IPS DF 4.7 (cell line): ENCODE measurements around the gene MAB21L3.

ENCODE experiments used
- DNase-seq: peaks from one replicate; pipeline ENCODE4 v3.0.0-alpha.2; 2013; ENCODE audit warnings: low spot score; ENCODE audit errors: extremely low read depth

The MAB21L3 gene

DNA sequence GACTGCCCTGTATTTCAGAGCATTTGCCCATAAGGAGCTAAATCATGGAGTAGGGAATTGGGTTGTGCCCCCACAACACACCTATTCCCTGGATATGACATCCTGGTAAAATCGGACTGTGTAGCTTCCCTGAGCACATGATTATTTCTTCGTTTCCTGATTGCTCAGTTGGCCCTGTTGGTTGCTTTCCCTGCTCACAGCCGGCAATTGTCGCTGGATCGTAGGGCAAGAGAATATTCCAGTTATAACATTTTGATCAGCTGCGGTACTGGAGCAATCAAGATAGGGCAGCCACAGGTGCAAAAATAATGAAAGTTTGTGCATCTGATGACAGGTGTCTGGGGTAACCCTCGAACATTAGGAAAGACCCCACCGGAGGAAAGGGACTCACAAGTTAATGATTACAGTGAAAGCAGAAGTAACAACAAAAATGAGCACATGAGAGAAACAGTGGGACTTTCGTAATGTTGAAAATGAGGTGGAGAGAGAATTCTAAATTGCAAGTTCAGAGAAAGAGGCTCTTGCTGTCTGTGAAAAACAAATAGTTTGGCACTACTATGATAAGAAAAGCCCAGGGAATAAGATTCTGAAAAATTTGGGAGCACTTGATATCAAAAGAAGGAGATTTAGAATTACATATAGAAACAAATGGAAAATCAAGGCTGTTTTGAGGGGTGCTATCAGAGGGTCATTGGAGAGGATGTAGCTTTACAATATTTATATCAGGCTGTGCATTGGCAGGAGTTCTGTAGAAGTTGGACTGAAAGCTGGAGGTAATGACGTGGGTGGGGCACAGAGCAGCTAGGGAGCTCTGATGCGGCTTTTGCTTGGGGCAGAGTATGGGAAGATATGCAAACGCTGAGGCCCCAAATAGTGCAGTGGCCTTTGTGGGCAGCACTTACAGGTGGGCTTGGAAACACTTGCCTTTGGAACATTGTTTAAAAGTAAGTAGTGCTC lies at the start of gene MAB21L3:
Gene MAB21L3 (plus strand): TSS at position 833 of the 957 bp plus-strand sequence. CDS start 1,217 bp downstream, outside the sequence.
- DNase-seq, result no peak

DNA sequence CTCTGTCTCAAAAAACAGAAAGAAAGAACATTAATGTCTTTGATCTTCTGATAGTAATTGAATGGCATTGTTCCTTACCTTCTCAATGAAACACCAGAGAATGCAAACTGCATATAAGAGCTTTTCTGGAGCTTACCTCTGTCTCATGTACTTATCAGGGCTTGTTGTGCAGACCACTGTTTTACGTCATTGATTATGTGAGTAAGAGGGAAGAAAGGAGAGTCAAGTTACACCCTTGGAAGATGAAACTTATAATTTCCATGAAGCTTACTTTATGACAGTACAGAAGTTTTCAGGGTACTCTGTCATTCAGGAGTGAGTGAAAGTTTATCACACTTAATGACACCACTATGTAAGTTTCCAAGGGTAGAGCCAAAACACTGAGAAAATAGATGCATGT lies 49.0 kb upstream of the MAB21L3 start:
- DNase-seq, result no peak

DNA sequence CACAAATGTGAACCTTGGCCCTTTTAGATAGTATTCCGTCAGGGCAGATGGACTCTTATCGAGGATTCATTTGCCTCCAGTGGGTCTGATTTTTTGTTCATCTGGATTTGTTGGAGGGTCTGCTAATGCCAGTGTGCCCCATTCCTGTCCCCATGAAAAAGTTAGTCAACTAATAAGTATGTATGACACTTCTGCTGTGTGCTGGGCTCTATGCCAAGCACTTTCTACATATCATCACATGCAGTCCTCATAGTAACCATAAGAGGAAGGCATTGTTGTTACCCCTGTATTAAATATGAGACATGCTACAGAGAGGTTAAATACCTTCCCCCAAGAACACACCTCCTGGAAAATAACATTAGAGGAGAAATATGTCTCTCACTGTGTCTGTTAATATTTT lies 46.6 kb upstream of the MAB21L3 start:
- no peak for DNase-seq

DNA sequence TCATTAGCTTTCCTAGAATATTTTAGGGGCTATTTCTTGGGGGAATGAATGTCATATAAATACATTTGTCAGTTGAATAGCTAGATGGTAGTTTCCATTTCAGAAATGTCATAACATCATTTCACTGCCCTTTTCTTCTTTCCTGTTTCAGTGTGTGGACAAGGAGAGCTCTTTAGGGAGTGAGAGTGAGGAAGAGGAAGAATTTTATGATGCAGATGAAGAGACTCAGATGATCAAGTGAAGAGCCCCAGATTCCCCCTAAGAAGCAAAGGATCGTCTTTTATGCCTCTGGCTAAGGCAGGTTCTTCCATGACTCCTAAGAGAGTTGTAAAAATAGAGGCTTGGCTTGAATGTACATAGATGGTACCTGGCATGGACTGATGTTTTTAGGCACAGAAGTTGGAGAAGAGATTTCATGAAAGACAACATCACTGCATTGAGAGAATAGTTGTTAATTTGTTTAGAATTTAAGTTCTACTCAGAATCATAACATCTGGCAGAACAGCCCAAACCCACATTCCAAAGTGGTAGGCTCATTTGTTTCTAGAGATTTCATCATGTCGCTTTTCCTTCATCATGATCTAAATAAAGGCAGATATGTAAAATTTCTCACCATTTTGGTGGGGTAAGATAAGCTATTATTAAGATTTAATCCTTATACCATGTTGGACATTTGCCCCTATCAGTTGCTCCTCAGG lies 44.2 kb upstream of the MAB21L3 start:
- DNase-seq, result no peak

DNA sequence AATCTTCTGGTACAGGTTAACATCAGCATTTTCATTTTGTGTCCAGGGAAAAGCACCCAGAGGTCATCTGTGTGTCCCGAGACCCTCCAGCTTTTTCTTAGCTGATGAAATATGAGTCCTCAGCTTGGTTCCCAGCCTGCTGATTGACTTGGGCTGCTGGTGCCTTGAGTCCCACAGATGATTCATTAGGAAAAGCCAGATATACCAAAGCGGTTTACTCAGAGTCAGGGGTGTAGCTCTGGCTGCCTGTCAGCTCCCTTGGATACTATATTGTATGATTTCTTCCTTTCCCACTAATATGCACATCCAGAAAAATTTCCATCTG lies 43.7 kb upstream of the MAB21L3 start:
- DNase-seq, result no peak

DNA sequence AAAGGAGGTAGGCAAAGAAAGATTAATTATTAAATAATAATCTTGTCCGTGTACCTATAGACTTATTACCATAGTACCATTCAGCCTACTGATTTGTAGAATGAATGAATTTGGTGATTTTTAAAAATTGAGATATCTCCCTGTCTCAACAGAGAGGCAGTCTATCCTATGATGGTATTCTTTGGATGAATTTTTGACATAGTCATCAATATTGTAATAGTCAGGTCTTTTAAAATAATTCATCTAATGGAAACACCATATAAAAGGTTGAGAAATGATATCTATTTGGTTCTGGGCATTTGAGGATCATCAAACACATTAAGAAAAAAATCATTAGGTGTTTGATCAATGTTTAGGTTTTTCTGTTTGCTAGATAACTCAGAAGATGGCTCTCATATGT lies 35.6 kb upstream of the MAB21L3 start:
- DNase-seq, result no peak

DNA sequence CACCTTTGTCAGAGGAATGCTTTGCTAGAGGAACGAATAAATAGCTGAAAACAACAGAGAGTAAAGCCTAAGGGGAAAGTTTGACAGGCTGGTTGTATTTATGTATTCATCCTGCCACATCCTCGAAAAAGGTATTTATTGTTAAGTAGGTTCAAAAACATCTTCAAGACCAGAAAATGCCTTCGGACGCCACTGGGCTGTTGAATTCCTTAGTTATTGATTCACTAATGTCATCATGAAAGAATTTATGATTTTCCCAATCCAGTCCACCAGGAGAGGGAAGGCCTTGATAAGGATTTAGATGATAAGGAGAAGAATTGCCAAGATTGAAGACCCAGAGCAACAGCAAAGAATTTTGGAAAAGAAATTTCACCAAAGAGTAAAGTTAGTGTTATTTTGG lies 35.2 kb upstream of the MAB21L3 start:
- DNase-seq, result no peak

DNA sequence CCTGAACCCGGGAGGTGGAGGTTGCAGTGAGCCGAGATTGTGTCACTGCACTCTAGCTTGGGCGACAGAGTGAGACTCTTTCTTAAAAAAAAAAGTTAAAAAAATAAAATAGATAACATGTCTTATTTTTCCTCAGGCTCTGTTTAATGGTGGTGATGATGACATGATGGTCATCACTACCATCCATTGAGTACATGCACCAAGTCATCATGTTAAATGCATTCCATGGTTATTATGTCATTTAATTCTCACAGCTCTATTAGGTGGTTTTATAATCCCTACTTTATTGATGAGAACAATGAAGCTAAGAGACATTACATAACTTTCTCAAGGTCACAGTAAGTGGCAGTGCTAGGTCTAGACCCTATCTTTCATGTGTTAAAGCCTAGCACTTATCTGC lies 34.4 kb upstream of the MAB21L3 start:
- no peak for DNase-seq

DNA sequence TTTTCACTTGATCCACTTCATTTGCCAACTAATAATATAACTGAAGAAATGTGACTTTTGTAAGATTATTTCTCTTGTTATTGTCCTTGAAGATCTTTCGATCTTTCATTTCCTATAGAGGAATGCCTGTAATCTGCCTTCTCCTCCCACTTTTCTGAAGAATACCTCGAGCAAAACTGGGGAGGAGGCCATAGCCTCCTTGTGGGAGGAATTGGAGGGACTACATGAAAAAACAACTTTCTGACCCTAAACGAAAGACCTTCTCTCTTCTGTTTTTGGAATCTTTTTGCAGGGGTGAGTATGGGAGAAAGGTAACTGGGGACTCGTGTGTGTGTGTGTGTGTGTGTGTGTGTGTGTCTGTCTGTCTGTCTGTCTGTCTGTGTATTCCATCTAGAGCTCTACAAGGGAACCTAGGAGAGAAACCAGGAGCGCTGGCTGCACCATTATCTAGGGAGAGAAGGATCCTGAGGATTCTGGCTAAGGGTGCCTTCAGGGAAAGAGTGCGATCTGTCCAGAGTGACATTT lies 32.4 kb upstream of the MAB21L3 start:
- DNase-seq, result peak; percentile 11

DNA sequence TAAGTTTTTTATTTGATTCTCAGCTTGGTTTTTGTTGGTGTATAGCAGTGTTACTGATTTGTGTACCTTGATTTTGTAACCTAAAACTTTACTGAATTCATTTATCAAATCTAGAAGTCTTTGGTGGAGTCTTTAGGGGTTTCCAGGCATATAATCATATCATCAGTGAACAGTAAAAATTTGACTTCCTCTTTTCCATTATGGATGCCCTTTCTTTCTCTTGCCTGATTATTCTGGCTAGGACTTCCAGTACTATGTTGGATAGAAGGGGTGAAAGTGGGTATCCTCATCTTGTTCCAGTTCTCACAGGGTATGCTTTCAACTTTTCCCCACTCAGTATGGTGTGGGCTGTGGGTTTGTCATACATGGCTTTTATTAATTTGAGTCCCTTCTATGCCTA lies 23.6 kb upstream of the MAB21L3 start:
- no peak for DNase-seq

DNA sequence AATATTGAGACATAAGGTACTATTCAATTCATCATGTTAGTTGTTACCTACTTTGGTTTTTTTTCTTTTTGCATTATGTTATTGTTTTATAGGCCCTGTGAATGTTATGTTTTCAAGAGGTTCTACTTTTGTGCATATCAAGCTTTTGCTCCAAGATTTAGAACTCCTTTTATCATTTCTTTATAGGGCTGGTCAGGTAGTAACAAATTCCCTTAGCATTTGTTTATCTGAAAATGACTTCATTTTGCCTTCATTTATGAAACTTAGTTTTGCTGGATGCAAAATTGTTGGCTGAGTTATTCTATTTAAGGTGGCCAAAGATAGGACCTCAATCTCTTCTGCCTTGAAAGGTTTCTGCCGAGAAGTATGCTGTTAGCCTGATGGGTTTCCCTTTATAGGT lies 21.3 kb upstream of the MAB21L3 start:
- DNase-seq, result no peak

DNA sequence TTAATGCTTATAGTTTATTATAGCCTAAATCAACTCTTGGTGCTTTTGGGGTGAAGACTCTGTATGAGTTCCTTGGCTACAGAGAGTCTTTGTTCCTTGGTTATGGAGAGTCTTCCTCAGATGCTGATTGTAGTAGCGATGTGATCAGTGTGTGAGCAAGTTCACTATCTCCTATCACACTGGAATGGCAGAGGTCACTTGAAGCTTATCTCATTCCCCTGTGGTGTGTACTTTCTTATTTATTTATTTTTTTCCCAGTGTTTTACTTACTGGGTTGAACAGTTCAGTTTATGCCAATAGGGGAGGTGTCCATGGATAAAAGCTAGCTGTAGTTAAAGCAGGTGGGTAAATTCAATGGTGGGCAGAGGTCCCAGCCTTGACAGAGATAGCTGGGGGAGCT lies 20.1 kb upstream of the MAB21L3 start:
- DNase-seq, result no peak

DNA sequence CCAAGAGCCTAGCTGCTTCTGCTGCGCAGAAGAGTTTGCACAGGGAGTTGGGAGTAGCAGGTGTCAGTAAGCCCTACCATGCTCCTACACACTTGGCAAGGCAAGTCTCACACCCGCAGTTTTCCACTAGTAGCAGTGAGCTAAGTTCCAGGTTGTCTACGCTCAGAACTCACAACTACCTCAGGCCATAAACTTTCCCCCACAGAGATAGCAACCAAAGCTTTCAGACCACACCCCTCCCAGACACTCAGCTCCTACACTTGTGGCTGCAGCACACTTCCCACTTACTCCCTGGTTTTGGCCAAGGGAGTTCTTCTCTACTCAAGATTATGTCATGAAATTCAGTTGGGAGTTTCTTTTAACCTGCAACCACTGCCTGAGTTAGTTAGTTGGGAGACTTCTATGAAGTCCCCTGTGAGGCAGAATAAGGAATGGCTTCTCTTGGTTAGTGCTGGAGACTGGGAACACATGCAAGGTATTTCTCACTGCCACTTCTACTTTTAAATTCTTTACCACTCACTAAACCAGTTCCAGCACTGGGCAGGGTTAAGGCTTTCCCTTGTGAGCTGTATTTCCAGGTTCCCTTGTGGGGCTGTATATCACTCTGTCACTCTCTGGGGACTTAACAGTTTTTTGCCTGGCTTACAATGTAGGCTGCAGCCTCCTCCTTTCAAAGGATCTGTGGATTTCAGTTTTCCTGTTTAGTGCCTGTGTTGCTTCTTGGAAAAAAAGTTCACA lies 18.3 kb upstream of the MAB21L3 start:
- no peak for DNase-seq

DNA sequence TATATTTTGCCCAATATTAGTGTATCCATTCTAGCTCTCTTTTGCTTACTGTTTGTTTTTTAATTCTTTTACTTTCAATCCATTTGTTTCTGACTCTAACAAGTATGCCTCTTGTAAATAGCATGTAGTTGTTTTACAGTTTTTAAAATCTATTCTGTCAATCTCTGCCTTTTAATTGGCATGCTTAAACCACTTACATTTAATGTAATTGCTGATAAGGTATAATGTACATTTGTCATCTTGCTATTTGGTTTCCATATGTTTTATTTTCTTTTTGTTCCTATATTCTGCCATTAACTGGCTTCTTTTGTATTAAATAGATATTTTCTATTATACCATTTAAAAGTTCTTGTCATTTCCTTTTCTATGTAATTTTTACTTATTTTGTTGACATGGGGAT lies 16.2 kb upstream of the MAB21L3 start:
- DNase-seq, result no peak

DNA sequence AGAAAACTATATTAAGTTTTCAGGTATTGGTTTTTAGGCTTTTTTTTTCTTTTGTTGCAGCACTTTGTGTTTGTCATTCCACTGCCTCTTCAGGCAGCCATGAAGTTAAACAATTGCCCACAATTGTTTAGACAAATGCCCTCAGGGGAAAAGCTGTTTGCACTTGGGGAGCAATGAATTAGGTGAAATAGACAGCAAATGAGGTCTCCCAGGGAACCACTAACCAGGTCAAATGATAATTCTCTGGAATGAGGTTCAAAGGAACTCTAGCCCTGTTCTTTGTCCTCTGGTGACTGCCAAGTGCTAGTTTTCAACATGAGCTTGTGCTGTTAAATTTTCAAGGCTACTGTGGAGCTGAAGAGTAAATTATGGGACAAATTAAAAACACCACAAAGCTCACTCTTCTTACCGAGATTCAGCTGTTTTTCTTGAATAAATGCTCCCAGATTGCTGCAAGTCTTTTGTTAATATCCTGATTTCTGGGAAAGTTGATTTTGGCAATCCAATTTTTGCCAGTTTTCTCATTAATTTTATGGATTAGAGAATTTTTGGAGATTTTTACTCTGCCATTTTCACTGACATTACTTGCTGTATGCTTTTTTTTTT lies 15.1 kb upstream of the MAB21L3 start:
- no peak for DNase-seq

DNA sequence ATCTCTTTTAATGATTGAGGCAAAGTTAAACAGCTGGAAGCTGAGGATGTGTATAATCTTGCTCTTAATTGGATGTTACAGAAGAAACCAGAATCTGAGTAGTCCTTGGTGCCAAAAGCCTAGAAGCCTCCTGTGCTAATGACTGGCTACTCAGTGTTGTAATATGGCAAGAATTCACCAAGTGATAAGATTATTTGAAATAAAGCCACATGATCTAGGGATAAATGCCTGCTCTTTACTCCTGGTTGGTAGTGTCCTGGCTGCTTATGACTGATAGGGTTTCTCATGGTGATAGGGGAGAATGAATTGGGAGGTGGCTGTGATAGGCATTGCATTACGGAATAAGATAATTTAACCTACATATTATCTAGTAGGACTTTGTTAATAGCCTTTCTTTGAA lies 13.6 kb upstream of the MAB21L3 start:
- DNase-seq, result no peak

DNA sequence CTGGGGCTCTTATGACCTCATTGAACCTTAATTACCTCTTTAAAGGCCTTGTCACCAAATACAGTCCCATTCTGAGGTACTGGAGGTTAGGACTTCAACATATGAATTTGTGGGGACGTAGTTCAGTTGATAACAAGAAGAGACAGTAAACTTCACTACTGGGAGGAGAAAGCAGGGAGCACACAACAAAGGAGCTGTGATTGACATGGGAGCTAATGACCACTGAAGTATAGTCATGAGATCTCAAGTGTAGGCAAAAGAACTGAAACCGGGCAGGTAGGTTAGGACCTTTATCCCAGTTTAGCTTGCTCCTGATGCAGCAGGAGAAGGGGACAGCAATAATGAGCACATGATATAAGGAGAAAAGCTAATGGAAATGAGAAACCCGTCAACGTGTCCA lies 11.8 kb upstream of the MAB21L3 start:
- no peak for DNase-seq

DNA sequence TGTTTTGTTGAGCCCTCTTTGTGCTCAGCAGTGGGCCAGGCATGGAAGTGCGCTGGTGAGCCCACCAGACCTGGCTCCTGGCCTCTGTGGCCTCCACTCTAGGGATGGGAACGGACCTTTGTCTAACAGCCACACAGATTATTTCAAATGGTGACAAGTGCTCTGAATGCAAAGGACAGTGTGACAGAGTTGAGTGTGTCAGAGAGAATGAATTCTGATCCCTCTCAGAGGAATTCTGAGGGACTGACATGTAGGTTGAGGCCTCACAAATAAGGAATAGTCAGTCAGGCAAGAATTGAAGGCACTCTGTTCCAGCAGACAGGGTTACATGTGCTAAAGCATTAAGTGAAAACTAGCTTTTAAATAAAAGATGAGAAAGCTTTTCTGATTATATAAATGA lies 11.3 kb upstream of the MAB21L3 start:
- no peak for DNase-seq

DNA sequence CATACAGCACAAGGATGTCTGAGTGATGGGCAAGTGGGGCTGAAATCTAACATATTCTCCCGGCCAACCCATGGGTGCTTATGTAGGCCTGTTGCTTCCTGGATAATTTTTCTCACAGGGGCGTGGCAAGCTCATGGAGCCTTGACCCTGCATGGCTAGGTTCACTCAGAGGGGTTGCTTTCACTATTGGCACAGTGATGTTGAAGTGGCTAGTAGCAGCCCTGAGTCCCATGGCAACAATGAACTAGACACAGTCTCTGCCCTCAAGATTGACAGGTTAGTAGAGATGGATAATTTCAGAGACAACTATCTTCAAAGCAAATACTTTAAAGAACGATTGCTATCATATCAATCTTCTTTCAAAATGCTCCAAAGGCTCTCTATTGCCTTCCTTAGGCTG lies 6.5 kb upstream of the MAB21L3 start:
- DNase-seq, result no peak

DNA sequence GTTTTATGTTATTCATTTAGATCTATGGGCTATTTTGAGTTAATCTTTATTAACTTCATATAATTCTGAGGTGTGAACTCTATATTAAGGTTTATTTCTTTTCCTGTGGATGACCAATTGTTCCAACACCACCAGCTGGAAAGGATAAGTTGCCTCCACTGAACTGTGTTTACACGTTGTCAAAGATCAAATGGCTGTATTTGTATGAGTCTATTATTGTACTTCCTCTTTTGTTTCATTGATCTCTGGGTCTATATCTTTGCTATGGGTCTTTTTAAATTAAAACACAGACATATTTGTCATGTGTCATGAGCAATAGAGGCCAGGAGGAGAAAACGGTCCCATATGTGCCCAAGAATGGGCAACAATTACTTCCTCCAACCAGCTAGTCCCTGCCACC lies 5.2 kb upstream of the MAB21L3 start:
- DNase-seq, result no peak

DNA sequence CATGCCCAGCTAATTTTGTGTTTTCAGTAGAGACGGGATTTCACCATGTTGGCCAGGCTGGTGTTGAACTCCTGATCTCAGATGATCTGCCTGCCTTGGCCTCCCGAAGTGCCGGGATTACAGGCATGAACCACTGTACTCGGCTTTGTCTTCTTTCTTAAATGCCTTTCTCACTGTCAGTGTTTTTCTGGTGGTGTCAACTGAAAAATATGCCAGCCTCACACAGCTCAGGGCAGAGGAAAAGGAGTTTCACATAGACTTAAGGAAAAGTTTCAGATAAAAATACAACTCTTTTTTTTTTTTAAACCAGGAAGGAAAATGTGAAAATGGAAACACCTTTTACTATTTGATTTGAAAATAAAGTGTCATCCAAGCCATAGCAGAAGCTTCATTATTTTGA lies 4.6 kb upstream of the MAB21L3 start:
- no peak for DNase-seq

DNA sequence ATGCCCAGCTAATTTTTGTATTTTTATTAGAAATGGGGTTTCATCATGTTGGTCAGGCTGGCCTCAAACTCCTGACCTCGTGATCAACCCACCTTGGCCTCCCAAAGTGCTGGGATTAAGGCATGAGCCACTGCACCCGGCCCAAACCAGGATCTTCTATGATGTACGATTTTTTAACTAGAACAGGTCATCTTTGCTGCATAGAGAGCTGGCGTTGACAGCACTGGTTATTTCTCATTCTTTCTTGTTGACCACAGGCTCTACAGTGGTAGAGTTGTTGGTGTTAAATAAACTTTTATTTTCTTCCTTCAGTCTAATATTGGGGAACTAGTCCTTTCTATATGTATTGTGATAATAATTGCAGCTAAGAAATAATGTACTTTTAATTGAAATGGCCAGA lies 3.8 kb upstream of the MAB21L3 start:
- no peak for DNase-seq
